ENCODE results near the gene SUPT20H. TPM values are rescaled to one million over a fixed set of nuclear protein-coding genes. Genes with fewer than 3 reads are reported as not detected.

Gene SUPT20H
- total and polyA plus RNA-seq, 2 donors (not counting 3 experiments of a cell fraction or from before 2014, with no cell fraction given), result 47.2 to 70.7 TPM

GRCh38 chr13:37087486-37087885 lies 28.0 kb upstream of the SUPT20H start:
- BruUV-seq (replicated peaks), result no TSS peak
- Histone ChIP-seq H3K27ac (ENCODE audit: insufficient read depth, low read depth, low read length) (no peak overlapping the region), H3K4me1 (ENCODE audit: control insufficient read depth, extremely low read depth, insufficient read depth, low read length) (no peaks in the 10 kb centered on the region), H3K9me3 (replicated peaks; ENCODE audit: control insufficient read depth, insufficient read depth, low read length) (no peaks in the 10 kb centered on the region), H3K4me2 (ENCODE audit: insufficient read depth, low read length) (no peak overlapping the region), H3K9ac (replicated peaks; ENCODE audit: extremely low read depth, insufficient read depth, low read length) (no peak overlapping the region), H3K79me2 (ENCODE audit: control insufficient read depth, insufficient read depth, low read length) (no peaks in the 10 kb centered on the region), H3K9me1 (replicated peaks; ENCODE audit: control insufficient read depth, extremely low read depth, insufficient read depth, low read length) (no peaks in the 10 kb centered on the region), H3K36me3 (ENCODE audit: control insufficient read depth in 2 of 2, extremely low read depth in 1 of 2, insufficient read depth in 2 of 2, low read length in 2 of 2) (no peaks in the 10 kb centered on the region), H3K27me3 (ENCODE audit: control insufficient read depth in 2 of 2, insufficient read depth in 2 of 2, low read length in 2 of 2) (peaks cover 2 to 8% of the 10 kb centered on the region in 2 experiments), H4K20me1 (replicated peaks; ENCODE audit: control insufficient read depth, extremely low read depth, insufficient read depth, low read length) (no peaks in the 10 kb centered on the region), H2AFZ (ENCODE audit: low read depth, low read length) (no peak overlapping the region), H3K4me3 (replicated peaks in 1 of 3; ENCODE audit: insufficient read depth in 1 of 3, low read depth in 1 of 3, low read length in 3 of 3) (no peak overlapping the region)
- DNase-seq (ENCODE audit: low read depth, low spot score) (no peak), FAIRE-seq (no peak)
- POLR2A ChIA-PET, result no interaction called here
- intact Hi-C loops (cut with micrococcal nuclease) (no loop called here), dilution Hi-C loops (cut with MboI; ENCODE audit: extremely low pct_ligation_motif_present, low sequenced_read_pairs) (no loop called here)
- TF ChIP-seq POLR2AphosphoS5 (IDR thresholded peaks at IDR 0.05; ENCODE audit: insufficient read depth, low read depth, low read length) (no peak), FOS (IDR thresholded peaks at IDR 0.05; ENCODE audit: borderline replicate concordance, insufficient read depth, low read length) (no peak), GATA2 (IDR thresholded peaks at IDR 0.05; ENCODE audit: insufficient read depth, insufficient read length, low read depth, low read length) (no peak), MAX (IDR thresholded peaks at IDR 0.05; ENCODE audit: insufficient read depth, insufficient read length) (no peak), EZH2 (IDR thresholded peaks at IDR 0.05; ENCODE audit: borderline replicate concordance, low read depth, low read length, severe bottlenecking) (no peak), POLR2A (IDR thresholded peaks at IDR 0.05; ENCODE audit: low read depth, low read length) (no peak), JUN (IDR thresholded peaks at IDR 0.05; ENCODE audit: borderline replicate concordance, insufficient read depth, insufficient read length, low read depth) (no peak), MYC (IDR thresholded peaks at IDR 0.05; ENCODE audit: low read depth, low read length) (no peak), CTCF (IDR thresholded peaks at IDR 0.05; ENCODE audit: extremely low read depth in 1 of 2, insufficient read depth in 1 of 2, low read depth in 1 of 2, low read length in 2 of 2) (no peak)
- CTCF ChIA-PET, result no interaction called here
